GM19239 (cell line): ENCODE measurements around the gene ST6GALNAC5.
A peak's percentile ranks its signal among the peaks of the same experiment; 100 is the strongest.
"Not testable (repeated sequence)": the region's sequence is repeated elsewhere in the genome, so short reads cannot be mapped to it uniquely, and the experiment has no call there.

Experiments used
- DNase-seq: peaks from one replicate; pipeline ENCODE4 v3.0.0; 2011; ENCODE audit warnings: low spot score; ENCODE audit not compliant: insufficient read length
- FAIRE-seq: peaks from 2 replicates; lab custom pipeline; 2011; peaks lifted over from hg19 to GRCh38; lab: Jason Lieb, UNC

Gene ST6GALNAC5

DNA sequence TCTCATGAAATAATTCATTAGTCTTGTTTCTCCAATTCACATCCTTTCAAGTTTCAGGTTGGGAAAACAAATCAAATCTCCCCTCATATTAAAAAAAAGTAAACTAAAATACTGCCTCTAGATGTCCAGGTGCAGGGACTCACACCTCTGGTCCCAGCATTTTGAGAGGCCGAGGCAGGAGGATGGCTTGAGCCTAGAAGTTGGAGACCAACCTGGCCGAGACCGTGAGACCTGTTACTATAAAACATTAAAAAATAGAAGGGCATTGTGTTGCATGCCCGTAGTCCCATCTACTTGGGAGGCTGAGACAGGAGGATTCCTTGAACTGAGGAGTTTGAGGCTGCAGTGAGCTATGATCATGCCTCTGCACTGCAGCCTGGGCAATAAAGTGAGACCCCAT, 61.9 kb downstream of the ST6GALNAC5 start:
- no peak for FAIRE-seq
- no peak for DNase-seq

- DNase-seq (no peak), FAIRE-seq (peak; percentile 31)
Measured at GRCh38 chr1:76933847-76934815, 66.9 kb downstream of the ST6GALNAC5 start.

- DNase-seq (no peak), FAIRE-seq (no peak)
Measured at GRCh38 chr1:76938304-76938703, 71.0 kb downstream of the ST6GALNAC5 start.

GRCh38 chr1:76939050-76939816, 72.0 kb downstream of the ST6GALNAC5 start:
- peak; percentile 92 for FAIRE-seq

GRCh38 chr1:76939817-76940216, 72.5 kb downstream of the ST6GALNAC5 start:
- DNase-seq (no peak), FAIRE-seq (peak; percentile 26)

More at GRCh38 chr1:76939050-76939816, 72.0 kb downstream of the ST6GALNAC5 start:
- peak; percentile 4 for DNase-seq

- DNase-seq = no peak
- FAIRE-seq = no peak
Measured at GRCh38 chr1:76940571-76941335, 73.5 kb downstream of the ST6GALNAC5 start.

GRCh38 chr1:76942549-76942948, 75.3 kb downstream of the ST6GALNAC5 start:
- peak; percentile 18 for FAIRE-seq
- DNase-seq = no peak

GRCh38 chr1:76944942-76945341, 77.7 kb downstream of the ST6GALNAC5 start:
- DNase-seq (no peak), FAIRE-seq (no peak)

- FAIRE-seq (no peak), DNase-seq (no peak)
Measured at GRCh38 chr1:76948846-76949245, 81.6 kb downstream of the ST6GALNAC5 start.

- FAIRE-seq (no peak), DNase-seq (no peak)
Measured at GRCh38 chr1:76949503-76949902, 82.2 kb downstream of the ST6GALNAC5 start.

DNA sequence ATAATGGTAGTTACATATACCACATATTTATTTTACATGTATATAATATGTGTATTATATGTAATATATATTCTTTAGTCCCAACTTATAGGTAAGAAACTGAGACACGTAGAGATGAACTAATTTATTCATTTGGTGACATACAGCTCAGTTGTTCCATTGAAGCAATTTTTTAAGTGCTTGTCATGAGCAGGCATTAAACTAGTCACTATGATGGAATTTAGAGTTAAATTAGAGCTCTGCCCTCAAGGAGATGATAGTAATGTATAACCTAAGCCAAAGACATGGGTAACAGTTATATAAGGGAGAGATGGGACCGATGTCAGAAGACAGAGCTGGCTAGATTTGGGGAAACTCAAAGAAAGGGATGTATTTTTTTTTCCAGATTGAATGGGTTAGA, 83.0 kb downstream of the ST6GALNAC5 start:
- FAIRE-seq = no peak

GRCh38 chr1:76951153-76951552, 83.9 kb downstream of the ST6GALNAC5 start:
- FAIRE-seq = no peak
- DNase-seq = no peak

More for the DNA sequence above, 83.0 kb downstream of the ST6GALNAC5 start:
- no peak for DNase-seq

- DNase-seq = no peak
- FAIRE-seq = no peak
Measured at GRCh38 chr1:76955652-76956051, 88.4 kb downstream of the ST6GALNAC5 start.

- DNase-seq (no peak), FAIRE-seq (no peak)
Measured at GRCh38 chr1:76957961-76958360, 90.7 kb downstream of the ST6GALNAC5 start.

DNA sequence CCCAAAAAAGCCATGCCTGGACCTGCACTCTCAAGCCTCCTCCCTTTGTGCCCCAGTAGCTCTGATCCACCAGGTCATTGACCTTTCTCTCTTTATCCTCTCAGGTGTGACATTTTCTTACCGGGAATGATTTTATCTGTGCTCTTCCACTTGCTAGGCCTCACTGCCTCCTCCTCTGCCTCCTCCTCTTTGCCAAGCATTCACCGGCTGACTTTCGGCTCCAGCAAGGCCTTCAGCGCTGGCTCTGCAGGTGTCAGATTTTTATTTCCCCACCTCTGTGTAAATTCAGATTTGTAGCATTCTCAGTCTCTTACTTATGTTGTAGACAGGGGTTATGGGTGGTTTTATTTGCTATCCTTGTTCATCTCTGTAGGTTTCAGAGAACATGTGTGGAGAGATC, 91.5 kb downstream of the ST6GALNAC5 start:
- no peak for FAIRE-seq
- no peak for DNase-seq

- DNase-seq (no peak), FAIRE-seq (no peak)
Measured at GRCh38 chr1:76959556-76959955, 92.3 kb downstream of the ST6GALNAC5 start.

GRCh38 chr1:76961181-76961819, 94.0 kb downstream of the ST6GALNAC5 start:
- FAIRE-seq = no peak

GRCh38 chr1:76961820-76962207, 94.5 kb downstream of the ST6GALNAC5 start:
- no peak for DNase-seq
- FAIRE-seq = no peak

More at GRCh38 chr1:76961181-76961819, 94.0 kb downstream of the ST6GALNAC5 start:
- DNase-seq = no peak

- DNase-seq, FAIRE-seq: not testable (repeated sequence)
Measured at GRCh38 chr1:76981267-76981666, 114.0 kb downstream of the ST6GALNAC5 start.

- DNase-seq (no peak), FAIRE-seq (no peak)
Measured at GRCh38 chr1:76989976-76990375, 122.7 kb downstream of the ST6GALNAC5 start.
